Endodermal cell (in vitro differentiated cells): ENCODE measurements around the gene FAT1. TPM values are rescaled to one million over a fixed set of nuclear protein-coding genes. Genes with fewer than 3 reads are reported as not detected.

ENCODE experiments used
- DNase-seq: peaks from one replicate; pipeline ENCODE4 v3.0.0-alpha.2; 2017
- H3K27ac ChIP-seq: 2 replicates; pipeline ENCODE4 v1.5.1; 2013; ENCODE audit warnings: mild to moderate bottlenecking, low read depth, low read length, moderate library complexity
- H3K27me3 ChIP-seq: 2 replicates; pipeline ENCODE4 v1.6.1; 2013; ENCODE audit warnings: mild to moderate bottlenecking, low read length, moderate library complexity; ENCODE audit not compliant: insufficient read depth, control insufficient read depth, poor library complexity, severe bottlenecking
- H3K36me3 ChIP-seq: 2 replicates; pipeline ENCODE4 v1.7.0; 2013; ENCODE audit warnings: mild to moderate bottlenecking, low read length, moderate library complexity; ENCODE audit not compliant: control insufficient read depth, insufficient read depth
- H3K4me1 ChIP-seq: one replicate; pipeline ENCODE4 v1.7.0; 2013; ENCODE audit warnings: low read length; ENCODE audit not compliant: control insufficient read depth, insufficient read depth
- H3K4me3 ChIP-seq: 2 replicates; pipeline ENCODE4 v1.5.1; 2013; ENCODE audit warnings: mild to moderate bottlenecking, low read length, moderate library complexity
- H3K9ac ChIP-seq: 2 replicates; pipeline ENCODE4 v1.6.1; 2013; ENCODE audit warnings: mild to moderate bottlenecking, low read length, moderate library complexity; ENCODE audit not compliant: poor library complexity, severe bottlenecking; ENCODE audit errors: extremely low read depth
- H3K9me3 ChIP-seq: 2 replicates; pipeline ENCODE4 v1.6.1; 2013; ENCODE audit warnings: mild to moderate bottlenecking, low read length, moderate library complexity; ENCODE audit not compliant: control insufficient read depth
- H3K27ac Mint-ChIP-seq: 2 replicates; pipeline ENCODE4 v1.8.0; 2020; ENCODE audit warnings: mixed read lengths
- H3K27me3 Mint-ChIP-seq: 2 replicates; pipeline ENCODE4 v1.8.0; 2021; ENCODE audit warnings: mild to moderate bottlenecking, mixed read lengths; ENCODE audit not compliant: insufficient read depth
- H3K36me3 Mint-ChIP-seq: 2 replicates; pipeline ENCODE4 v1.8.0; 2020; ENCODE audit warnings: low read depth, mixed read lengths
- H3K4me1 Mint-ChIP-seq: 2 replicates; pipeline ENCODE4 v1.8.0; 2020; ENCODE audit warnings: mixed read lengths
- H3K4me3 Mint-ChIP-seq: 2 replicates; pipeline ENCODE4 v1.8.0; 2020; ENCODE audit warnings: mild to moderate bottlenecking, moderate library complexity, mixed read lengths
- H3K9me3 Mint-ChIP-seq: 2 replicates; pipeline ENCODE4 v1.8.0; 2020; ENCODE audit warnings: mild to moderate bottlenecking, mixed read lengths
- WGBS, 2 experiments: methylation state at CpG; one replicate each; pipeline versions ENCODE4 v1.1.5 to v1.1.7; 2013; ENCODE audit warnings: missing lambda C conversion rate in 2 of 2, mixed read lengths in 1 of 2; ENCODE audit not compliant: insufficient coverage in 1 of 2, insufficient read length in 1 of 2; 5-methylcytosine and 5-hydroxymethylcytosine counted together
- total RNA-seq, 2 donors: library from RNA; stranded (reverse); fragmentation: NEBNext Ultra II Directional in 1 of 2; extraction: Animal tissue kit (Norgen Biotek cat#: 25700) in 1 of 2; gene quantifications; 2 replicates in 1 of 2; 3 replicates in 1 of 2; pipeline ENCODE4 v1.2.1, GENCODE V29; 2021
- TF ChIP-seq, protein P1 (sequence below): fragments of 200-600 bp; sonication (generic); conservative IDR thresholded peaks from 2 replicates; pipeline ENCODE4 v1.5.0; 2021; ENCODE audit warnings: antibody characterized with exemption, mild to moderate bottlenecking

The FAT1 gene
- total RNA-seq, 2 donors from 2014 or later = 66.6 to 77.8 TPM

DNA sequence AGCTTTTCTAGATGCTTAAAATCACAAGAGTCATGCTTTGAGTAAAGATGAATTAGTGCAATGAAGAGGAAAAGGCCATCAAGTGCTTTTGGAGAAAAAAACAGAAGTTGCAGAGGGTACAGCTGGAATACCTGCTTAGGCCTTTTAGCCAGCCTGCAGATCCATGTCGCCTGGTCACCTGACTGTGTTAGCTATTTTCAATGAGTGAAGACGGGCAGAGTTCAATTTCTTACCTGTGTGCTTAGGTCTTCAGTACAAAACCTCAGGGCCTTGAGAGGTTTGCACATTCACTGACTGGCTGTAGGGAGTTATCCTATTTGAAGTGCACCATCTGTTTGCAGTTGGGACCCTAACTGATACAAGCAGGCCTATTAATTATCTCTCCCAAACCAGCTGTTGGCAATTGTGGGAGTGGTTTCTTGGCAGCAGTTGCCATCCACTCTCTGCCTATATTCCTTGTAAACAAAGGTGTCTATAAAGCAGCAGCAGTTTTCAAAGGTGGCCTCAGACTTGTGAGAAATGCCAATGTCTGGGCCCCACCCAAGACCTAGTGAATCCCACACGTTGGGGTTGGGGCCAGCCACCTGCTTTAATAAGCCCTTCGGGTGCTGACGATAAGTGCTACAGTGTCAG lies 16.3 kb upstream of the FAT1 start:
- Histone ChIP-seq H3K9ac (no peak overlapping the region), H3K27ac (no peak overlapping the region), H3K9me3 (no peaks in the 10 kb centered on the region), H3K27me3 (no peaks in the 10 kb centered on the region), H3K36me3 (no peaks in the 10 kb centered on the region), H3K4me3 (no peak overlapping the region), H3K4me1 (peaks cover 1% of the 10 kb centered on the region)
- 89 to 100% methylated on average over 1 to 5 of the region's 5 CpGs for WGBS, 2 experiments
- Mint-ChIP-seq H3K4me1 (peaks cover 11% of the 10 kb centered on the region), H3K36me3 (no peaks in the 10 kb centered on the region), H3K27ac (no peak overlapping the region), H3K9me3 (no peaks in the 10 kb centered on the region), H3K27me3 (peaks cover 4% of the 10 kb centered on the region), H3K4me3 (no peak overlapping the region)
- TF ChIP-seq, protein P1, sequence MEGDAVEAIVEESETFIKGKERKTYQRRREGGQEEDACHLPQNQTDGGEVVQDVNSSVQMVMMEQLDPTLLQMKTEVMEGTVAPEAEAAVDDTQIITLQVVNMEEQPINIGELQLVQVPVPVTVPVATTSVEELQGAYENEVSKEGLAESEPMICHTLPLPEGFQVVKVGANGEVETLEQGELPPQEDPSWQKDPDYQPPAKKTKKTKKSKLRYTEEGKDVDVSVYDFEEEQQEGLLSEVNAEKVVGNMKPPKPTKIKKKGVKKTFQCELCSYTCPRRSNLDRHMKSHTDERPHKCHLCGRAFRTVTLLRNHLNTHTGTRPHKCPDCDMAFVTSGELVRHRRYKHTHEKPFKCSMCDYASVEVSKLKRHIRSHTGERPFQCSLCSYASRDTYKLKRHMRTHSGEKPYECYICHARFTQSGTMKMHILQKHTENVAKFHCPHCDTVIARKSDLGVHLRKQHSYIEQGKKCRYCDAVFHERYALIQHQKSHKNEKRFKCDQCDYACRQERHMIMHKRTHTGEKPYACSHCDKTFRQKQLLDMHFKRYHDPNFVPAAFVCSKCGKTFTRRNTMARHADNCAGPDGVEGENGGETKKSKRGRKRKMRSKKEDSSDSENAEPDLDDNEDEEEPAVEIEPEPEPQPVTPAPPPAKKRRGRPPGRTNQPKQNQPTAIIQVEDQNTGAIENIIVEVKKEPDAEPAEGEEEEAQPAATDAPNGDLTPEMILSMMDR = no peak
- no peak for DNase-seq

DNA sequence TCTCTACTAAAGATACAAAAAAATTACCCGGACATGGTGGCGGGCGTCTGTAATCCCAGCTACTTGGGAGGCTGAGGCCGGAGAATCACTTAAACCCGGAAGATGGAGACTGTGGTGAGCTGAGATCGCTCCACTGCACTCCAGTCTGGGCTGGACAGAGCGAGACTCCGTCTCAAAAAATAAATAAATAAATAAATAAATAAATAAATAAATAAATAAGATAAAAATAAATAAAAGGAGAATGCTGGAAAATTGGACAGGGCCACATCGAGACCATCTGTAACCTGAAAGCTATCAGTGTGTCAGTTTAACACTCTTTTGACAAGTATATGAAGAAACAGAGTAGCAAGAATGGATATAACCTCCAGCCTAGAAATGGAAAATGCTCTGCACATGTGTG lies 15.7 kb upstream of the FAT1 start:
- Histone ChIP-seq H3K27me3 (no peaks in the 10 kb centered on the region), H3K9ac (no peak overlapping the region), H3K27ac (no peak overlapping the region), H3K9me3 (no peaks in the 10 kb centered on the region), H3K4me1 (peaks cover 7% of the 10 kb centered on the region), H3K36me3 (no peaks in the 10 kb centered on the region), H3K4me3 (no peak overlapping the region)
- Mint-ChIP-seq H3K4me1 (peaks cover 14% of the 10 kb centered on the region), H3K27ac (no peak overlapping the region), H3K27me3 (peaks cover 4% of the 10 kb centered on the region), H3K36me3 (no peaks in the 10 kb centered on the region), H3K4me3 (no peak overlapping the region), H3K9me3 (no peaks in the 10 kb centered on the region)
- 97% methylated on average over 5 to 7 of the region's 9 CpGs for WGBS, 2 experiments
- no peak for DNase-seq
- TF ChIP-seq, protein P1 = no peak

DNA sequence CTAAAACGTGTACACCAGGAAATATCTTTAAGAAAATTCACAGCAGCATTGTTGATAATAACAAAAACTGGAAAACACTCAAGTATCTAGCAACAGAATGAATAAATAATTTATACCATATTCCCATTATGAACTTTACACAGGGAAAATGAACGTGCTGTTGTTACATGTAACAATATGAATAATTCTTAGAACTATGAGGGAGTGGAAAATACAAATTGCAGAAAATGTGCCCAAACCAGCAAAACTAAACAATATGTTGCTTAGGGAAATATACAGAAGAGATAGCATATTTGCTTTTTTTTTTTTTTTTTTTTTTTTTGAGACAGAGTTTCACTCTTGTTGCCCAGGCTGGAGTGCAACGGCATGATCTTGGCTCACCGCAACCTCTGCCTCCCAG lies 14.8 kb upstream of the FAT1 start:
- no peaks in the 10 kb centered on the region for H3K36me3 ChIP-seq
- H3K9me3 Mint-ChIP-seq = no peaks in the 10 kb centered on the region
- DNase-seq = no peak
- H3K4me1 ChIP-seq = peaks cover 7% of the 10 kb centered on the region
- peaks cover 12% of the 10 kb centered on the region for H3K27me3 Mint-ChIP-seq
- peaks cover 18% of the 10 kb centered on the region for H3K4me1 Mint-ChIP-seq
- H3K4me3 Mint-ChIP-seq = no peak overlapping the region
- TF ChIP-seq, protein P1 = no peak
- H3K9me3 ChIP-seq = no peaks in the 10 kb centered on the region
- no peaks in the 10 kb centered on the region for H3K36me3 Mint-ChIP-seq
- H3K27ac ChIP-seq = no peak overlapping the region
- H3K27ac Mint-ChIP-seq = no peak overlapping the region
- no peak overlapping the region for H3K9ac ChIP-seq
- H3K27me3 ChIP-seq = no peaks in the 10 kb centered on the region
- no peak overlapping the region for H3K4me3 ChIP-seq
- 95% methylated on average over 3 of the region's 4 CpGs; no CpG with 5 or more reads in 1 of the 2 experiments for WGBS, 2 experiments
